ACC112 (cell line): ENCODE results near the gene SRCIN1.
"Not testable (repeated sequence)": the region's sequence is repeated elsewhere in the genome, so short reads cannot be mapped to it uniquely, and the experiment has no call there.

Experiments
- H2AFZ ChIP-seq: fragments of 200-600 bp; sonication (generic); one replicate; pipeline ENCODE4 v1.6.0; 2017; ENCODE audit warnings: antibody characterized with exemption, low read length; ENCODE audit not compliant: unreplicated experiment
- H3K27ac ChIP-seq: fragments of 200-600 bp; sonication (generic); 2 replicates; pipeline ENCODE4 v1.5.1; 2014; ENCODE audit warnings: low read depth, mild to moderate bottlenecking, antibody characterized with exemption, low read length, moderate library complexity
- H3K27me3 ChIP-seq: fragments of 200-600 bp; sonication (generic); 2 replicates; pipeline ENCODE4 v1.6.1; 2014; ENCODE audit warnings: mild to moderate bottlenecking, antibody characterized with exemption, low read length, moderate library complexity, mixed read lengths; ENCODE audit not compliant: insufficient read depth
- H3K36me3 ChIP-seq: fragments of 200-600 bp; sonication (generic); 2 replicates; pipeline ENCODE4 v1.6.1; 2016; ENCODE audit warnings: mild to moderate bottlenecking, antibody characterized with exemption, low read length, moderate library complexity, mixed read lengths; ENCODE audit not compliant: insufficient read depth
- H3K4me1 ChIP-seq: fragments of 200-600 bp; sonication (generic); one replicate; pipeline ENCODE4 v1.6.1; 2016; ENCODE audit warnings: low read length, mixed read lengths; ENCODE audit not compliant: insufficient read depth, unreplicated experiment, control insufficient read depth
- H3K4me3 ChIP-seq: fragments of 200-600 bp; sonication (generic); 2 replicates; pipeline ENCODE4 v1.5.1; 2014; ENCODE audit warnings: mild to moderate bottlenecking, low read depth, low read length
- H3K79me2 ChIP-seq: fragments of 200-600 bp; sonication (generic); one replicate; pipeline ENCODE4 v1.6.0; 2016; ENCODE audit warnings: low read length; ENCODE audit not compliant: control insufficient read depth, unreplicated experiment, insufficient read depth

SRCIN1 gene

GRCh38 chr17:38627957-38628356 lies 22.2 kb upstream of the SRCIN1 start:
- Histone ChIP-seq H3K27ac (no peak overlapping the region), H3K79me2 (no peaks in the 10 kb centered on the region), H3K4me1 (no peaks in the 10 kb centered on the region), H2AFZ (no peak overlapping the region), H3K4me3 (no peak overlapping the region), H3K36me3 (no peaks in the 10 kb centered on the region), H3K27me3 (0 out of 2 replicates have a peak, but pooled peaks cover 7% of the 10 kb centered on the region)

DNA sequence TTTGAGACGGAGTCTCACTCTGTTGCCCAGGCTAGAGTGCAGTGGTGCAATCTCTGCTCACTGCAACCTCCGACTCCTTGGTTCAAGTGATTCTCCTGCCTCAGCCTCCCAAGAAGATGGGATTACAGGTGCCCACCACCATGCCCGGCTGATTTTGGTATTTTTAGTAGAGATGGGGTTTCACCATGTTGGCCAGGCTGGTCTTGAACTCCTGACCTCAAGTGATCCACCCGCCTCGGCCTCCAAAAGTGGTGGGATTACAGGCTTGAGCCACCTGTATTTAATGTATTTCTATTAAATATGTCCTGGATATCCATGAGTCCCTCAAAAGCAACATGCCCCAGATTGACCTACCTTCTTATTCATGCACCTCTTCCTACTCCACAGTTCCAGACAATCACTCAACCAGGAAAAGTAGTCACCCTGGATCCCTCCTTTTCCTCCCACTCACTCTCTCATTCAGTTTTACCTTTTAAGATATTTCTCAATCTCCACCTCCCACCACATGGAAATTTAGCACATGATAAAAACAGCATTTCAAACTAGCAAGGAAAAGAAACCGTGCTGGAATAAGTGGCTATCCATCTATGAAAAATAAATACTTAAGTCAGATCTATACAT lies 21.0 kb upstream of the SRCIN1 start:
- H3K36me3 ChIP-seq, H2AFZ ChIP-seq, H3K27ac ChIP-seq, H3K79me2 ChIP-seq, H3K4me1 ChIP-seq, H3K4me3 ChIP-seq: not testable (repeated sequence)
- H3K27me3 ChIP-seq: peaks cover 18% of the 10 kb centered on the region

GRCh38 chr17:38625482-38625881 lies 19.7 kb upstream of the SRCIN1 start:
- Histone ChIP-seq H3K27me3 (peaks cover 28% of the 10 kb centered on the region), H3K27ac (no peak overlapping the region), H3K4me1 (no peaks in the 10 kb centered on the region), H2AFZ (no peak overlapping the region), H3K79me2 (no peaks in the 10 kb centered on the region), H3K4me3 (no peak overlapping the region), H3K36me3 (no peaks in the 10 kb centered on the region)

- H3K79me2 ChIP-seq, H3K4me1 ChIP-seq, H2AFZ ChIP-seq, H3K4me3 ChIP-seq, H3K36me3 ChIP-seq, H3K27ac ChIP-seq: not testable (repeated sequence)
- peaks cover 33% of the 10 kb centered on the region for H3K27me3 ChIP-seq
These were observed 19.1 kb upstream of the SRCIN1 start for GRCh38 chr17:38624782-38625355.

DNA sequence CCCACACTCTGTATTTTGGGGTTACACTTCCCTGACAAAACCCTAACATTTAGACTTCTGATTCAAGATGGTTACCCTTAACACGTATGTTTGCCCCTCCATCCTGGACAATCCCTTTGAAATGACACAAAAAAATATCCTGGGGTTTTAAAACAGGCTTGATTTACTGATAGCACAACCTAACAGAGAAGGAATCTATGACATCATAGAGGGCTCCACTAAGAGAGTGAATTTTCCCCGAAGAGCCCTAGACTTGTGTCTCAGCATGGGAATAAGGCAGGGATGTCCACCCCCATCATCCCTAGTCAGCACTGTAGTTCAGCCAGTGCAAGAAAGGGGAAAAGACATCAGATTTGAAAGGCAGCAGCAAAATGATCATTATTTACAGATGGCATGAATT lies 15.8 kb upstream of the SRCIN1 start:
- no peaks in the 10 kb centered on the region for H3K36me3 ChIP-seq
- H3K4me3 ChIP-seq: no peak overlapping the region
- no peak overlapping the region for H3K27ac ChIP-seq
- no peak overlapping the region for H2AFZ ChIP-seq
- H3K4me1 ChIP-seq: no peaks in the 10 kb centered on the region
- peaks cover 37% of the 10 kb centered on the region for H3K27me3 ChIP-seq
- no peaks in the 10 kb centered on the region for H3K79me2 ChIP-seq

DNA sequence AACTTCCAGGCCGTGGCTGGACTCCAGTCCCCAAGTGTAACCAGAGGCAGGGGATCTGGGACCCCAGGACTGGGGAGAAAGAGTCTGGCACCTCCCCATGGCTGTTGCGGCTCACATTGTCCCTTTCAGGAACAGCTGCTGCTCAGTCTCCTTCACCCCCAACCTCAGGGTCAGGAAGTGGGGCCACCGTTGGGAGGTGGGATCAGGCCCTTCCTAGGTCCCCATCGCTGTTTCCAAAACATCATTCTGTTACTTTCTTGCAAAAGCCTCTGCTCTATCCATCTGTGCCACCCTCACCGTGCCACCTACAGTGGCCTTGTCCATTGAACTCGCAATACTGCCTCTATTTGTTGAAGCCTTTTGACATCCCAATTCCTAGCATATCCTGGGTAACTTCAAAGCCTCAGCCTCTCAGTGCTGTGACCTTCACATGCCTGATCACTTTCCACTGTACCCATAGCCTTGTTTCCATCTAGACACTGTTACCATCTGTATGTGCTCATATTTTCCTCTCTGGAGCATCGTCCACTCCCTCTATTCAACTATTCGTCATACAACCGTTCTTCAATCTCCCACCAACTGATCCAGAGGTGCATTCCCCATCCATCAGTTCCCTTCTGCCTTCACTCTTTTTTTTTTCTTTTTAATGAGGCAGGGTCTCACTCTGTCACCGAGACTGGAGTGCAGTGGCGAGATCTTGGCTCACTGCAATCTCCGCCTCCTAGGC lies 15.0 kb upstream of the SRCIN1 start:
- H3K4me3 ChIP-seq: no peak overlapping the region
- no peaks in the 10 kb centered on the region for H3K4me1 ChIP-seq
- H3K27ac ChIP-seq: no peak overlapping the region
- H3K79me2 ChIP-seq: no peaks in the 10 kb centered on the region
- no peak overlapping the region for H2AFZ ChIP-seq
- peaks cover 31% of the 10 kb centered on the region for H3K27me3 ChIP-seq
- no peaks in the 10 kb centered on the region for H3K36me3 ChIP-seq

GRCh38 chr17:38619937-38620550 lies 14.3 kb upstream of the SRCIN1 start:
- no peak overlapping the region for H2AFZ ChIP-seq
- peaks cover 30% of the 10 kb centered on the region for H3K27me3 ChIP-seq
- H3K27ac ChIP-seq: no peak overlapping the region
- no peaks in the 10 kb centered on the region for H3K36me3 ChIP-seq
- H3K4me1 ChIP-seq: no peaks in the 10 kb centered on the region
- no peaks in the 10 kb centered on the region for H3K79me2 ChIP-seq
- H3K4me3 ChIP-seq: no peak overlapping the region

- H3K79me2 ChIP-seq: no peaks in the 10 kb centered on the region
- no peak overlapping the region for H3K4me3 ChIP-seq
- peaks cover 30% of the 10 kb centered on the region for H3K27me3 ChIP-seq
These were observed 13.7 kb upstream of the SRCIN1 start for GRCh38 chr17:38619451-38619795.

DNA sequence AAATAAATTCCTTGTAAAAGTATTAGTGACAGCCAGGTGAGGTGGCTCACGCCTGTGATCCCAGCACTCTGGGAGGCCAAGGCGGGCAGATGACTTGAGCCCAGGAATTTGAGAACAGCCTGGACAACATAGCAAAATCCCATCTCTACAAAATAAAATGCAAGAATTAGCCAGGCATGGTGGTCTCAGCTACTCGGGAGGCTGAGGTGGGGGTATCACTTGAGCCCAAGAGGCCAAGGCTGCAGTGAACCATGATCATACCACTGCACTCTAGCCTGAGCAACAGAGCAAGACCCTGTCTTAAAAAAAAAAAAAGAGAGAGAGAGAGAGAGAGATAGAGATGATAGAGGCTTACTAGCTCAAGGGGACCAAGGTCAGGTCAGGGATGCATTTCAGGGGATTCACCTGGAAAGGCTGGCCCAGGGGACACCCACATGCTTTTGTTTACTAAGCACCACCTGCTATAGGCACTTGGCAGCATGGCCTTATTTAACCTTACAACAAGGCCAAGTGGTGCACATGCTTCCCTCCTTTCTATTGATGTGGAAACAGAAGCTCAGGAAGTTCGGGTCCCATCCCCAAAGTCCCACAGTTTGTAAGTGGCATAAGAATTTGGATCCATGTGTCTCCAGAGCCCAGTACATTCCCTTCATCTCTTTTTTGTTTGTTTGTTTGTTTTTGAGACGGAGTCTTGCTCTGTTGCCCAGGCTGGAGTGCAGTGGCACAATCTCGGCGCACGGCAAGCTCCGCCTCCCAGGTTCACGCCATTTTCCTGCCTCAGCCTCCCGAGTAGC lies 12.4 kb upstream of the SRCIN1 start:
- Histone ChIP-seq H3K4me3 (no peak overlapping the region), H3K4me1 (no peaks in the 10 kb centered on the region), H3K27ac (no peak overlapping the region), H3K27me3 (peaks cover 30% of the 10 kb centered on the region), H2AFZ (no peak overlapping the region), H3K36me3 (no peaks in the 10 kb centered on the region), H3K79me2 (no peaks in the 10 kb centered on the region)

More at GRCh38 chr17:38619451-38619795, 13.7 kb upstream of the SRCIN1 start:
- no peaks in the 10 kb centered on the region for H3K4me1 ChIP-seq
- no peak overlapping the region for H2AFZ ChIP-seq
- no peak overlapping the region for H3K27ac ChIP-seq
- H3K36me3 ChIP-seq: no peaks in the 10 kb centered on the region

GRCh38 chr17:38617074-38617860 lies 11.5 kb upstream of the SRCIN1 start:
- Histone ChIP-seq H3K27me3 (peaks cover 24% of the 10 kb centered on the region), H3K36me3 (no peaks in the 10 kb centered on the region), H3K27ac (no peak overlapping the region), H3K4me3 (no peak overlapping the region), H3K79me2 (no peaks in the 10 kb centered on the region), H3K4me1 (no peaks in the 10 kb centered on the region), H2AFZ (no peak overlapping the region)
